K562 (cell line): ENCODE results near the gene MAB21L4. TPM values are rescaled to one million over a fixed set of nuclear protein-coding genes. Genes with fewer than 3 reads are reported as not detected.

Experiments
- ATAC-seq: fragments of 200-7000 bp; cut with Tn5 transposase; 3 replicates; pipeline ENCODE4 v1.9.1; 2020; ENCODE audit warnings: moderate library complexity
- BruUV-seq: library from RNA; stranded (reverse); fragments of 400-500 nt; replicated peaks from 2 replicates; lab custom pipeline; 2021; lab: Mats Ljungman, UMichigan
- CTCF ChIA-PET: fragments of 300-600 bp; formaldehyde crosslinking; extraction: SDS; loops from one replicate; lab custom pipeline; 2021; ENCODE audit warnings: low intra/inter-chr PET ratio; lab: Yijun Ruan, JAX
- POLR2A ChIA-PET: fragments of 300-600, 350-650 bp; sonication (Branson Sonifier 250); formaldehyde crosslinking; extraction: SDS; loops from one replicate; lab custom pipeline; 2021; ENCODE audit warnings: antibody characterized with exemption, inconsistent platforms; lab: Yijun Ruan, JAX
- DNase-seq, 4 experiments: peaks; one replicate each; pipeline versions ENCODE4 v3.0.0 to v3.0.0-alpha.2; 2011 to 2018; ENCODE audit warnings: low spot score in 3 of 4, mixed read lengths in 3 of 4; ENCODE audit errors: extremely low read depth in 1 of 4
- FAIRE-seq: peaks from 2 replicates; lab custom pipeline; 2011; peaks lifted over from hg19 to GRCh38; lab: Jason Lieb, UNC
- H2AFZ ChIP-seq: 2 replicates; pipeline ENCODE4 v1.6.0; 2011; ENCODE audit warnings: low read depth, low read length, control low read depth, inconsistent platforms
- H3K27ac ChIP-seq: fragments of 200-600 bp; 3 replicates; pipeline ENCODE4 v1.8.0; 2011; ENCODE audit warnings: low read depth, mild to moderate bottlenecking, control low read depth, inconsistent platforms, low read length, moderate library complexity, mixed read lengths; ENCODE audit errors: extremely low read depth
- H3K27me3 ChIP-seq, 2 experiments: fragments of 300-600 bp in 1 of 2; 2 replicates in 1 of 2; 3 replicates in 1 of 2; pipeline versions ENCODE4 v1.6.0 to v1.8.0; 2011; ENCODE audit warnings: inconsistent platforms in 2 of 2, low read length in 2 of 2, mild to moderate bottlenecking in 1 of 2, mixed read lengths in 1 of 2, moderate library complexity in 1 of 2; ENCODE audit not compliant: control insufficient read depth in 2 of 2, insufficient read depth in 2 of 2
- H3K36me3 ChIP-seq: fragments of 300-600 bp; 3 replicates; pipeline ENCODE4 v1.8.0; 2011; ENCODE audit warnings: mild to moderate bottlenecking, low read length, inconsistent platforms; ENCODE audit not compliant: control insufficient read depth, insufficient read depth
- H3K4me1 ChIP-seq, 2 experiments: fragments of 200-600 bp in 1 of 2; replicated peaks in 1 of 2; 2 replicates in 1 of 2; 3 replicates in 1 of 2; pipeline versions ENCODE4 v1.5.1 to v1.8.0; 2011; ENCODE audit warnings: inconsistent platforms in 2 of 2, low read length in 2 of 2, mild to moderate bottlenecking in 1 of 2, mixed read lengths in 1 of 2, moderate library complexity in 1 of 2; ENCODE audit not compliant: control insufficient read depth in 2 of 2, insufficient read depth in 2 of 2
- H3K4me2 ChIP-seq: 2 replicates; pipeline ENCODE4 v1.6.1; 2011; ENCODE audit warnings: low read length, control low read depth, inconsistent platforms, mixed read lengths; ENCODE audit not compliant: insufficient read depth
- H3K4me3 ChIP-seq: fragments of 200-600 bp; sonication (generic), shearing (Covaris generic); 2 replicates; pipeline ENCODE4 v1.5.1; 2016; ENCODE audit warnings: control low read depth, inconsistent platforms
- H3K79me2 ChIP-seq: fragments of 200-600 bp; 3 replicates; pipeline ENCODE4 v1.8.0; 2011; ENCODE audit warnings: low read length, inconsistent platforms; ENCODE audit not compliant: control insufficient read depth, insufficient read depth
- H3K9ac ChIP-seq, 2 experiments: 2 replicates each; pipeline versions ENCODE4 v1.6.0 to v1.6.1; 2011; ENCODE audit warnings: low read depth in 2 of 2, low read length in 2 of 2, control low read depth in 1 of 2, inconsistent platforms in 1 of 2, mild to moderate bottlenecking in 1 of 2, mixed read lengths in 1 of 2; ENCODE audit not compliant: insufficient read depth in 1 of 2
- H3K9me1 ChIP-seq: one replicate; pipeline ENCODE4 v1.6.0; 2011; ENCODE audit warnings: inconsistent platforms, mild to moderate bottlenecking, low read length, moderate library complexity; ENCODE audit not compliant: control insufficient read depth, insufficient read depth
- H3K9me3 ChIP-seq: replicated peaks from 2 replicates; pipeline ENCODE4 v1.5.1; 2011; ENCODE audit warnings: low read depth, low read length, inconsistent platforms; ENCODE audit not compliant: control insufficient read depth, insufficient read depth
- H4K20me1 ChIP-seq: replicated peaks from 2 replicates; pipeline ENCODE4 v1.6.1; 2011; ENCODE audit warnings: low read length, inconsistent platforms, mixed read lengths; ENCODE audit not compliant: control insufficient read depth, insufficient read depth
- CBFB ChIP-seq: sonication (generic); formaldehyde crosslinking; IDR thresholded peaks from 2 replicates; pipeline ENCODE4 v1.4.0; 2020; ENCODE audit warnings: mild to moderate bottlenecking, missing genetic modification reagents
- CBX3 ChIP-seq, 2 experiments: IDR thresholded peaks; 1 replicate in 1 of 2; 2 replicates in 1 of 2; pipeline ENCODE4 v1.6.1; 2012; ENCODE audit warnings: inconsistent platforms in 2 of 2, low read length in 2 of 2, borderline replicate concordance in 1 of 2, control low read depth in 1 of 2
- FOXO4 ChIP-seq: fragments of 450-650 bp; formaldehyde crosslinking; IDR thresholded peaks from 2 replicates; pipeline ENCODE4 v1.4.0; 2020; ENCODE audit warnings: mild to moderate bottlenecking, moderate library complexity
- KDM1A ChIP-seq, 2 experiments: fragments of 450-650 bp; IDR thresholded peaks; 2 replicates each; pipeline ENCODE4 v1.6.1; 2016; ENCODE audit warnings: mild to moderate bottlenecking in 2 of 2
- KLF6 ChIP-seq: fragments of 250-450 bp; sonication (Bioruptor Pico); IDR thresholded peaks from 2 replicates; pipeline ENCODE4 v1.4.0; 2020; ENCODE audit warnings: mild to moderate bottlenecking, moderate library complexity, borderline replicate concordance
- NELFE ChIP-seq: IDR thresholded peaks from 2 replicates; pipeline ENCODE4 v1.6.1; 2011; ENCODE audit warnings: mild to moderate bottlenecking; ENCODE audit not compliant: insufficient read depth, insufficient read length
- SOX6 ChIP-seq: fragments of 450-650 bp; IDR thresholded peaks from 2 replicates; pipeline ENCODE4 v1.6.1; 2014; ENCODE audit warnings: mild to moderate bottlenecking
- SP1 ChIP-seq: sonication (generic); formaldehyde crosslinking; IDR thresholded peaks from 2 replicates; pipeline ENCODE4 v1.8.1; 2022; ENCODE audit warnings: mild to moderate bottlenecking, missing genetic modification reagents
- ZNF764 ChIP-seq: fragments of 250-450 bp; sonication (Bioruptor Pico); IDR thresholded peaks from 2 replicates; pipeline ENCODE4 v1.4.0; 2020; ENCODE audit warnings: low read depth, mild to moderate bottlenecking, moderate library complexity
- WGBS: fragments of 100-300 bp; shearing (Covaris generic); methylation state at CpG from one replicate; pipeline ENCODE4 v1.1.6; 2016; ENCODE audit warnings: low coverage, mixed read lengths; ENCODE audit not compliant: insufficient coverage; ENCODE audit errors: missing lambda C conversion rate; 5-methylcytosine and 5-hydroxymethylcytosine counted together
- in situ Hi-C: fragments of 300-500 bp; cut with MboI; formaldehyde crosslinking; loops from 4 replicates; pipeline ENCODE4 v1.15.0; 2018; ENCODE audit warnings: inconsistent platforms, mixed read lengths
- intact Hi-C: fragments of 100-400 bp; cut with micrococcal nuclease; formaldehyde crosslinking; loops from 2 replicates; pipeline ENCODE4 v1.14.2; 2022
- polyA plus RNA-seq, 8 experiments: library from polyadenylated mRNA; depleted of rRNA in 4 of 8; stranded (reverse) in 5 of 8; unstranded in 3 of 8; fragments of >200 nt; fragmentation: Nextera tagmentation in 2 of 8; fragmentation: Illumina TruSeq in 1 of 8; extraction: Ambion mirVana in 2 of 8; extraction: Trizol in 1 of 8; gene quantifications; 2 replicates each; pipeline versions ENCODE4 v1.2.1 to v1.2.3, GENCODE V29; 2011 to 2014; ENCODE audit warnings: inconsistent platforms in 1 of 8, missing spikeins in 1 of 8
- total RNA-seq, 7 experiments: library from RNA; depleted of rRNA in 6 of 7; stranded (reverse); fragments of >200 nt in 6 of 7; fragmentation: Illumina TruSeq in 2 of 7; extraction: Trizol in 2 of 7; gene quantifications; 2 replicates each; pipeline versions ENCODE4 v1.2.1 to v1.2.3, GENCODE V29; 2011 to 2021; ENCODE audit warnings: low replicate concordance in 1 of 7

MAB21L4 gene
- total and polyA plus RNA-seq, 9 of the 15 experiments (the other 6 are each of a cell fraction or from before 2014, with no cell fraction given), result 0.03 TPM; not detected in 8

GRCh38 chr2:240930096-240930630, 34.2 kb upstream of the MAB21L4 start:
- POLR2A ChIA-PET, result no interaction called here
- in situ Hi-C loops, result no loop called here
- BruUV-seq, result no TSS peak
- CTCF ChIA-PET, result no interaction called here
- Histone ChIP-seq H3K4me1 (peaks cover 0 to 7% of the 10 kb centered on the region in 2 experiments; a peak in 2 of 5 replicates), H3K36me3 (no peaks in the 10 kb centered on the region), H3K27ac (no peak overlapping the region), H3K9me1 (no peaks in the 10 kb centered on the region), H2AFZ (no peak overlapping the region), H3K27me3 (peaks cover 0 to 72% of the 10 kb centered on the region in 2 experiments; a peak in 3 of 5 replicates), H4K20me1 (no peaks in the 10 kb centered on the region), H3K4me2 (no peak overlapping the region), H3K79me2 (no peaks in the 10 kb centered on the region), H3K4me3 (no peak overlapping the region), H3K9ac (no peak overlapping the region), H3K9me3 (no peaks in the 10 kb centered on the region)
- ATAC-seq, result no peak
- FAIRE-seq, result no peak
- no peak for DNase-seq
- intact Hi-C loops, result no loop called here
- TF ChIP-seq ZNF764 (no peak), NELFE (no peak), KLF6 (CRISPR knock-in tag) (no peak), CBFB (CRISPR knock-in tag) (no peak), KDM1A (IDR thresholded peaks at IDR 0.05) (no peak), FOXO4 (CRISPR knock-in tag) (no peak), CBX3 (IDR thresholded peaks at IDR 0.05; ENCODE audit: borderline replicate concordance in 1 of 2, low read length in 2 of 2) (no peak), SOX6 (no peak), SP1 (CRISPR knock-in tag) (no peak)
- WGBS, result 0% methylated on average over 5 of the region's 12 CpGs
